OCI-LY1 (cell line): ENCODE data around the gene DNLZ.

Source experiments
- CTCF ChIP-seq: fragments of 200-600 bp; sonication (generic), shearing (Covaris generic); IDR thresholded peaks from 2 replicates; pipeline ENCODE4 v1.5.1; 2017; ENCODE audit warnings: mild to moderate bottlenecking, antibody characterized with exemption, low read length, moderate library complexity, mixed read lengths
- EZH2 ChIP-seq: fragments of 200-600 bp; sonication (generic), shearing (Covaris generic); IDR thresholded peaks from 2 replicates; pipeline ENCODE4 v1.8.0; 2017; ENCODE audit warnings: borderline replicate concordance, mixed run types, mild to moderate bottlenecking, antibody characterized with exemption, low read length, moderate library complexity, mixed read lengths

GRCh38 chr9:136327304-136327974 lies 36.1 kb downstream of the DNLZ start, which contains the start of gene GPSM1:
- no peak for TF ChIP-seq EZH2
- TF ChIP-seq CTCF = no peak
